Measurements from ENCODE around the gene ANKRD22. TPM values are rescaled to one million over a fixed set of nuclear protein-coding genes. Genes with fewer than 3 reads are reported as not detected.

ANKRD22 gene
- total and polyA plus RNA-seq, 10 of the 15 experiments (the other 5 are each of a cell fraction or from before 2014, with no cell fraction given): 0.30 to 1.3 (median 0.71) TPM

DNA sequence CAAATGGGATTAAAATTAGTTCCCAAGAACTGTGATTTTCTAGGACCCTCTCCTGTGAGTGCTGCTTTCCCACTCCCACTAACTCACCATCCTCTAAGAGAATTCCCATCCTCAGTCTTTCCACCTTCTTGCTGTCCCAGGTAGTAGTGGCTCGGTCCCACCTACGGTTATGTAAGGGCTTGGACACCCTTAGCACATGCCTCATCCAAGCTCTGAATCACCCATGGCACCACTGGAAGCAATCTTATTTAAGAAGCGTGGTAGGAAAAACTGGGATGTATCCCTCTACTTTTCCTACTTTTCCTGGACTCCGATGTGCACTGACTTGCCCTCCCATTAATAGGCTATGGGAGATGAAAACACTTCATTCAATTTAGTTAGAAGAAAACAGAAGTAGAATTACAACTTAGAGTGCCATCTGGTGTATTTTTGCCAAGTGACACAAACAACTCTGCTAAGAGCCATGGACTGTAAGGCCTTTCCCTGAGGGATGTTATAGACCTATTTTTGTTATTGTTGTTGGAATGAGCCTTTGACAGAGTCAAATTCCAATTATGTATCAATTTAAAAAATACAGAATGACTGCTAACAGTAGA is 13.7 kb upstream of the ANKRD22 start:
- ChIA-PET SMC1A (ENCODE audit: uncharacterized antibody, unreplicated experiment) (interaction anchor here (0.8 to 7.2 kb wide), 6 partner anchors 9 to 137 kb away, joined by 3 to 82 read pairs (median 5); no protein-coding TSS in a partner anchor), POLR2A (interaction anchor here (0.5 to 1.1 kb wide), 2 partner anchors 29 to 175 kb away, joined by 3 read pairs; no protein-coding TSS in a partner anchor), RAD21 (ENCODE audit: unreplicated experiment) (interaction anchor here (1.0 to 2.3 kb wide), 4 partner anchors 22 to 67 kb away, joined by 3 to 18 read pairs (median 8); no protein-coding TSS in a partner anchor), CTCF (interaction anchor here (0.6 to 11.9 kb wide), 13 partner anchors 12 to 299 kb away, joined by 3 to 160 read pairs (median 4); no protein-coding TSS in a partner anchor)
- H3K4me2 ChIP-seq (ENCODE audit: control insufficient read depth, insufficient read depth): no peak overlapping the region
- no peaks in the 10 kb centered on the region for H3K27me3 ChIP-seq (replicated peaks in 1 of 2; ENCODE audit: control insufficient read depth in 2 of 2, insufficient read depth in 2 of 2, low read length in 1 of 2)
- no peak overlapping the region for H3K4me3 ChIP-seq
- H3K9ac ChIP-seq (ENCODE audit: control insufficient read depth, insufficient read depth, low read length): no peak overlapping the region
- no peak overlapping the region for H3K27ac ChIP-seq (ENCODE audit: control insufficient read depth, insufficient read depth)
- no peaks in the 10 kb centered on the region for H3K9me3 ChIP-seq (replicated peaks; ENCODE audit: control insufficient read depth, insufficient read depth, low read length)
- FAIRE-seq (no peak), ATAC-seq (peak; percentile 63; the same call in 2 of the 3 replicates), DNase-seq (ENCODE audit: low read depth, low spot score) (no peak)
- H2AFZ ChIP-seq (ENCODE audit: control insufficient read depth, low read depth, low read length): no peak overlapping the region
- intact Hi-C loops (cut with micrococcal nuclease; ENCODE audit: unreplicated experiment) (loop anchor here (1.0 kb wide), 1 partner anchor 30 kb away; no protein-coding TSS in a partner anchor), in situ Hi-C loops (cut with MboI) (no loop called here)
- no peaks in the 10 kb centered on the region for H3K36me3 ChIP-seq (ENCODE audit: control insufficient read depth in 2 of 2, insufficient read depth in 2 of 2, low read length in 1 of 2)
- no peaks in the 10 kb centered on the region for H4K20me1 ChIP-seq (ENCODE audit: control insufficient read depth, insufficient read depth)
- WGBS (ENCODE audit: insufficient coverage, insufficient replicate concordance, low lambda C conversion rate, missing lambda C conversion rate): 57% methylated on average over 4 of the region's 4 CpGs
- H3K79me2 ChIP-seq (ENCODE audit: control insufficient read depth, insufficient read depth, low read length): no peaks in the 10 kb centered on the region
- no TSS peak for BruUV-seq (replicated peaks)
- no peaks in the 10 kb centered on the region for H3K4me1 ChIP-seq (ENCODE audit: control insufficient read depth, insufficient read depth, low read length)
- TF ChIP-seq RAD21 (IDR thresholded peaks at IDR 0.05; ENCODE audit: insufficient read depth, low read depth, low read length): peak; percentile 55; the same call in 1 of the 2 replicates
- no peak for TF ChIP-seq PAX8 (IDR thresholded peaks at IDR 0.05)
- TF ChIP-seq SMC3 (IDR thresholded peaks at IDR 0.05; ENCODE audit: borderline replicate concordance, low read length): peak; percentile 63
- TF ChIP-seq CEBPB (IDR thresholded peaks at IDR 0.05; ENCODE audit: borderline replicate concordance in 1 of 2, low read depth in 2 of 2, low read length in 2 of 2): no peak
- TF ChIP-seq, protein P1, sequence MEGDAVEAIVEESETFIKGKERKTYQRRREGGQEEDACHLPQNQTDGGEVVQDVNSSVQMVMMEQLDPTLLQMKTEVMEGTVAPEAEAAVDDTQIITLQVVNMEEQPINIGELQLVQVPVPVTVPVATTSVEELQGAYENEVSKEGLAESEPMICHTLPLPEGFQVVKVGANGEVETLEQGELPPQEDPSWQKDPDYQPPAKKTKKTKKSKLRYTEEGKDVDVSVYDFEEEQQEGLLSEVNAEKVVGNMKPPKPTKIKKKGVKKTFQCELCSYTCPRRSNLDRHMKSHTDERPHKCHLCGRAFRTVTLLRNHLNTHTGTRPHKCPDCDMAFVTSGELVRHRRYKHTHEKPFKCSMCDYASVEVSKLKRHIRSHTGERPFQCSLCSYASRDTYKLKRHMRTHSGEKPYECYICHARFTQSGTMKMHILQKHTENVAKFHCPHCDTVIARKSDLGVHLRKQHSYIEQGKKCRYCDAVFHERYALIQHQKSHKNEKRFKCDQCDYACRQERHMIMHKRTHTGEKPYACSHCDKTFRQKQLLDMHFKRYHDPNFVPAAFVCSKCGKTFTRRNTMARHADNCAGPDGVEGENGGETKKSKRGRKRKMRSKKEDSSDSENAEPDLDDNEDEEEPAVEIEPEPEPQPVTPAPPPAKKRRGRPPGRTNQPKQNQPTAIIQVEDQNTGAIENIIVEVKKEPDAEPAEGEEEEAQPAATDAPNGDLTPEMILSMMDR (IDR thresholded peaks at IDR 0.05 in 2 of 3, conservative IDR thresholded peaks at IDR 0.05 in 1 of 3; ENCODE audit: control insufficient read depth in 2 of 3, extremely low read depth in 1 of 3, insufficient read depth in 1 of 3, low read depth in 3 of 3, low read length in 3 of 3): peak in 2 of 3 experiments; percentile 24 to 38; a peak in 3 of 6 replicates

Data from GM12878 (cell line).